ENCODE results near the gene ADORA2B.

GRCh38 chr17:15920758-15921239 lies 24.1 kb upstream of the ADORA2B start:
- TF ChIP-seq PBX3 (CRISPR knock-in tag; IDR thresholded peaks at IDR 0.05) = no peak
- TF ChIP-seq CTCF (tag by site-specific recombination; IDR thresholded peaks at IDR 0.05) = no peak
- TF ChIP-seq ATF2 (tag by site-specific recombination; IDR thresholded peaks at IDR 0.05; ENCODE audit: low read depth) = no peak
- no peak for TF ChIP-seq ZNF776 (tag by site-specific recombination; IDR thresholded peaks at IDR 0.05; ENCODE audit: borderline replicate concordance)
- no peak for TF ChIP-seq SETDB1 (IDR thresholded peaks at IDR 0.05; ENCODE audit: insufficient read length, low read length)
- peak; percentile 52 for TF ChIP-seq ZNF629 (tag by site-specific recombination; IDR thresholded peaks at IDR 0.05)
- no peak for TF ChIP-seq ZNF114 (tag by site-specific recombination; IDR thresholded peaks at IDR 0.05)
- TF ChIP-seq ZNF24 (tag by site-specific recombination; IDR thresholded peaks at IDR 0.05) = no peak
- TF ChIP-seq ZBTB49 (tag by site-specific recombination; IDR thresholded peaks at IDR 0.05; ENCODE audit: low read depth) = no peak
- no peak for TF ChIP-seq REPIN1 (tag by site-specific recombination; IDR thresholded peaks at IDR 0.05; ENCODE audit: low read depth)
- no peak for TF ChIP-seq ELK4 (IDR thresholded peaks at IDR 0.05; ENCODE audit: borderline replicate concordance, low read depth, low read length)
- TF ChIP-seq ZNF140 (tag by site-specific recombination; IDR thresholded peaks at IDR 0.05) = no peak

Measured in HEK293 (cell line).